KMS-11 (cell line): ENCODE results near the gene STXBP1.

Experiments used
- H2AFZ ChIP-seq: fragments of 200-600 bp; sonication (generic); 2 replicates; pipeline ENCODE4 v1.6.1; 2016; ENCODE audit warnings: antibody characterized with exemption, mixed run types, low read depth
- H3K27ac ChIP-seq: fragments of 200-600 bp; sonication (generic); 2 replicates; pipeline ENCODE4 v1.6.1; 2016; ENCODE audit warnings: mild to moderate bottlenecking, mixed run types
- H3K27me3 ChIP-seq: fragments of 200-600 bp; sonication (generic); 2 replicates; pipeline ENCODE4 v1.6.1; 2017; ENCODE audit warnings: mild to moderate bottlenecking, low read depth, mixed run types, moderate library complexity; ENCODE audit not compliant: insufficient read depth
- H3K36me3 ChIP-seq: fragments of 200-600 bp; sonication (generic); 2 replicates; pipeline ENCODE4 v1.6.1; 2017; ENCODE audit warnings: mild to moderate bottlenecking, mixed run types; ENCODE audit not compliant: insufficient read depth
- H3K4me1 ChIP-seq: fragments of 200-600 bp; sonication (generic); 2 replicates; pipeline ENCODE4 v1.6.1; 2016; ENCODE audit warnings: mild to moderate bottlenecking, low read depth, mixed run types; ENCODE audit not compliant: poor library complexity, severe bottlenecking
- H3K4me2 ChIP-seq: fragments of 200-600 bp; sonication (generic); 2 replicates; pipeline ENCODE4 v1.7.0; 2016; ENCODE audit warnings: mild to moderate bottlenecking, mixed run types
- H3K4me3 ChIP-seq: fragments of 200-600 bp; sonication (generic); IDR thresholded peaks from 2 replicates; pipeline ENCODE4 v1.6.1; 2017; ENCODE audit warnings: low read depth, low read length, mixed read lengths; ENCODE audit not compliant: insufficient read depth
- H3K79me2 ChIP-seq: fragments of 200-600 bp; sonication (generic); 2 replicates; pipeline ENCODE4 v1.6.1; 2016; ENCODE audit warnings: low read depth, mixed run types; ENCODE audit not compliant: insufficient read depth
- H3K9ac ChIP-seq: fragments of 200-600 bp; sonication (generic); 2 replicates; pipeline ENCODE4 v1.6.1; 2016; ENCODE audit warnings: mild to moderate bottlenecking, mixed run types
- H4K20me1 ChIP-seq: fragments of 200-600 bp; sonication (generic); 2 replicates; pipeline ENCODE4 v1.6.1; 2016; ENCODE audit warnings: mild to moderate bottlenecking, mixed run types; ENCODE audit not compliant: insufficient read depth
- TF ChIP-seq, protein P1 (sequence below): fragments of 200-600 bp; sonication (generic); conservative IDR thresholded peaks from 2 replicates; pipeline ENCODE4 v1.6.1; 2017; ENCODE audit warnings: low read depth, mild to moderate bottlenecking, antibody characterized with exemption, low read length, moderate library complexity, mixed read lengths

STXBP1 gene

DNA sequence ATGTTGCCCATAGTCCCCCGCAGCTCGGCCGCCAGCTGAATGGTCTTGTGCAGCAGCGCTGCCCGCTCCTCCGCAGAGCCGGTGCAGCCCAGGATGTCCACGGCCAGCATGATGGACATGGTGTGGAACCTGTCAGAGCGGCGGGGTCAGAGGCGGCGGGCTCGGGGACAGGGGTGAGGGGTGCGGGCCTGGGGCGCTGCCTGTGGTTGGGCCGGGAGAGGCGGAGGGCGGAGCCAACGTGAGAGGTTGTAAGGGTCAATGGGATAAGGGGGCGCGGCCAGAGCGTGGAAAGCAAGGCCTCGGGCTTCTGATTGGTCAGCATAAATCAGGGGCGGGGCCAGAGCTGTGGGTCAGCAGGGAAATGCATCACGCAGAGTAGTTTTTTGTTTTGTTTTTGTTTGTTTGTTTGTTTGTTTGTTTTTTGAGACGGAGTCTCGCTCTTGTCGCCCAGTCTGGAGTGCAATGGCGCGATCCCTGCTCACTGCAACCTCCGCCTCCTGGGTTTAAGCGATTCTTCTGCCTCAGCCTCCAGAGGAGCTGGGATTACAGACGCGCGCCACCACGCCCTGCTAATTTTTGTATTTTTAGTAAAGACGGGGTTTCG is 129.9 kb downstream of the STXBP1 start:
- Histone ChIP-seq H3K27ac (no peak overlapping the region), H3K4me1 (no peaks in the 10 kb centered on the region), H3K27me3 (no peaks in the 10 kb centered on the region), H3K4me2 (no peak overlapping the region), H3K79me2 (no peaks in the 10 kb centered on the region), H3K4me3 (no peak overlapping the region), H3K9ac (no peak overlapping the region), H4K20me1 (no peaks in the 10 kb centered on the region), H2AFZ (no peak overlapping the region), H3K36me3 (no peaks in the 10 kb centered on the region)
- TF ChIP-seq, protein P1, sequence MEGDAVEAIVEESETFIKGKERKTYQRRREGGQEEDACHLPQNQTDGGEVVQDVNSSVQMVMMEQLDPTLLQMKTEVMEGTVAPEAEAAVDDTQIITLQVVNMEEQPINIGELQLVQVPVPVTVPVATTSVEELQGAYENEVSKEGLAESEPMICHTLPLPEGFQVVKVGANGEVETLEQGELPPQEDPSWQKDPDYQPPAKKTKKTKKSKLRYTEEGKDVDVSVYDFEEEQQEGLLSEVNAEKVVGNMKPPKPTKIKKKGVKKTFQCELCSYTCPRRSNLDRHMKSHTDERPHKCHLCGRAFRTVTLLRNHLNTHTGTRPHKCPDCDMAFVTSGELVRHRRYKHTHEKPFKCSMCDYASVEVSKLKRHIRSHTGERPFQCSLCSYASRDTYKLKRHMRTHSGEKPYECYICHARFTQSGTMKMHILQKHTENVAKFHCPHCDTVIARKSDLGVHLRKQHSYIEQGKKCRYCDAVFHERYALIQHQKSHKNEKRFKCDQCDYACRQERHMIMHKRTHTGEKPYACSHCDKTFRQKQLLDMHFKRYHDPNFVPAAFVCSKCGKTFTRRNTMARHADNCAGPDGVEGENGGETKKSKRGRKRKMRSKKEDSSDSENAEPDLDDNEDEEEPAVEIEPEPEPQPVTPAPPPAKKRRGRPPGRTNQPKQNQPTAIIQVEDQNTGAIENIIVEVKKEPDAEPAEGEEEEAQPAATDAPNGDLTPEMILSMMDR: no peak
